ENCODE measurements around the gene WNT11.

Gene WNT11

DNA sequence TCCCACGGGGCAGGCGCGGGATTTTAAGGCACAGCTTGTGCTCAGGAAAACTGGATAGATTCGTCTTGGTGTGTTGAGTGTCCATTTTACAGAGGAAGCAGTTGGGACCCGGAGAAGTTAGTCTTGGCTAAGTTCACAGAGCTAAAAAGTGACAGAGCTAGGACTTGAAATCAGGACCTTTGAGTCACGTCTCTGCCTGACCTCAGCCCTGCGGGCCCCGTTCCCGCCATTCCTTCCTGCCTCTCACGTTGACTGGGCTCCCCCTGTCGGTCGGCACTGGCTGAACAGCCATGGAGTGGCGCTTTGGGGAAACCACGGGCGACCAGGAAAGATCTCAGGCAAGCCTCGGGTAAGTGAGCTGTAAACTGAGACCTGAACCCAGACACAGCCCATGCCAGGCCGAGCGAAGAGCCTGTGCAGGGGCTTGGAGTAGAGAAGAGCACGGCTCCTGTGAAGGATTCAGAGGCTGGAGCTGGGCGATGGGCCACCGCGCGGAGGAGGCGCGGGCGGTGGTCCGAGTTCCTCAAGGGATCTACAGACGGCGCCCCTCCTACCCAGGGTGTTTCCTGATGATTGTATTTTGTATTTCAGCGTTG lies 54.1 kb downstream of the WNT11 start:
- no peak for DNase-seq

DNA sequence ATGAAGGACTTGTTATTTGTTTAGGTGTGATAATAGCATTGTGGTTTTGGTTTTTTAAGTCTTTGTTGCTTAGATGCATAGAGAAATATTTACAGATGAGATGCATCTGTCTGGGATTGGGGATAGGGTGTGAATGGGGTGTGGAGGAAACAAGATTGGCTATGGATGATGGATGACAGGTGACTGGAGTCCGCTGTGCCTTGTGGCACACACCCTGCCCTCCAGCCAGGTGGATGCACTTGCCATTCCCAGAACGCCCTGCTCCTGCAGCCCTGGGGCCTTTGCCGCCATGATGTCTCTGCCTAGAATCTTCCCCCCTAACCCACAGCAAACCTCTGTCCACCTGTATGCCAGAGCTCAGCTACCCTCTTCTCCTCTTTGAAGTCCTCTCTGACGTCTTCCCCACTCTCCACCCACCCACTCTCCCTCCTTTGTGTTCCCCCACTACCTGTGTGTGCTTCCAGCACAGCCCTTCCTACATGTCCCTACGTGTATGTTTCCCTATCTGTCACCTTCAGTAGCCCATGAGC lies 54.7 kb downstream of the WNT11 start:
- DNase-seq = no peak

DNA sequence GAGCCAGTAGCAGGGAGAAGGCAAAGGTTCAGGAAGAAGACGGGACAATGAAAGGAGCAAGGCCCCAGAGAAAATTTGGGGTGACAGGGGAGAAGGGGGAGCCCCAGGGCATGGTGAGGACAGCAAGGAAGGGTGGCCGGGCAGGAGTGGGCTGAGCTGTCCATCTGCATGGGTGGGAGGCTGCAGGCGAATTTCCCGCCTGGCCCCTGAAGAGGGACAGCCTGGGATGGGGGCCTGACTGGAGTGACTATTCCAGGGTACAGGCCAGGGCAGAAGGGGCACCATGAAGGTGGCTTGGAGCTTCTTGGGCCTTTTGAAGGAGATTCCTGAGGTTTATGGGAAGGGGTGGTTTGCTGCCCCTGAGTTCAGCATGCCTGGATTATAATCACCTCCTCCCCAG lies 56.2 kb downstream of the WNT11 start:
- no peak for DNase-seq

DNA sequence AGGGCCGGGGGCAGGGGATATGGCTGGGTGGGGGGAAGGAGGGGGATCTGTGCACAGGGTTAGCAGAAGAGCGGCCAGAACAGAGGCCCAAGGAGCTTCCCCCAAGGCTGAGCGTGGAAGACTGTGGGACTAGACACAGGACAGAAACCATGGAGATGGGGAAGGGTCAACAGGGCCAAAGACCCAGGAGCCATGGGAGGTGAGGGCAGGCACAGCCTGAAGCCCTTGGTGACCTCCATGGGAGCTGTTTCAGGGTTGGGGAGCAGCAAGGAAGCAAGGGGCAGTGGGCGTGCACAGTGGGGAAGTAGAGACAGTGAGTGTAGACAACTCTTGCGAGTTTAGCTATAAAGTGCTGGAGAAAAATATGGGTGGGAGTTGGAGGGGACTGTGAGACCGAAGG lies 56.6 kb downstream of the WNT11 start:
- no peak for DNase-seq

DNA sequence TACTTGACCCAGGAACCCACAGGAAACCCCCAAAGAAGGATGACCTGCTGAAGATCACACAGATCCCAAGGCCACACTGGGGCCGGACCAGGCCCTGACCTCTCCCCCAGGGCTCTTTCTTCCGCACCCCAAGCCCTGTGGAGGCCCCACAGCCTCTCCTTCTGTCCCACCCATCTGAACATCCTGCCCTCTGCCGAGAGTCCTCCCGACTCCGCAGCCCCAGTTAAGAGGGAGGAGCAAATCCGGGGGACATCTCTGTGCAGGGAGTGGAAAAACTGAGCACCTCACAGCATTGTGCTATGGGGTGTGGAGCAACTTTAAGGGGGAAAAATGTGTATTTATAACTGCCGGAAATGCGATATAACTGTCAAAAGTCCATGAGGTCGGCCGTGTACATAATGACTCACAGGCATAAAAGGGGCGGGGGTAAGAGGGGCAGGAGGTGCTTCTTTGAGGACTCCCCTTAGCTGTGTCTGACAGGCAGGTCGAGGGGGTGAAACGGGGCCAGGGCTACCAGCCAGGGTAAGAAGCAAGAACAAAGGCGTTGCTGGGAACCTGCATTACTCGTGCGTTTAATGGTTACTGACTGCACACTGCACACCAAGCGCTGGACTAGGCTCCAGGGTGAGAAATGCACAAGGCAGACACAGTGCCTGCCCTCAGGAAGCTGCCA lies 57.2 kb downstream of the WNT11 start:
- DNase-seq = no peak

DNA sequence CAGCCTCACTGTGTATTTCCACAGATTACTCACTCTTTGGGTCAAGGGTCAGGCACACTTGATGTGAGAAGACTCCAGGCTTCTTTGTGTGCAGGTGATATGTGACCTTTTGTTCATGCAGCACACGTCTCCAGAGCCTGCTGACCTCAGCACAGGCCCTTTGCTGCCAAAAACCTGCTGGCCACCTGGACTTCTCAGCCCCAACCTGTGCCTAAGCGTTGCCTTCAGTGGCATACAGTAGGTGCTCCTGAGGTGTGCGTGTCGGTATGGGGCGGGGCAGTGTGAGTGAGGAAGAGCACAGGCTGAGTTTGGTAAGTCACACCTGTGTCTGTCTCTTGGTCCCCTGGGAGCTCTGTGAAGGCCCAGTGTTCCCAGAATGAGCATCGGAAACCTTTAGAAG lies 58.1 kb downstream of the WNT11 start:
- no peak for DNase-seq

DNA sequence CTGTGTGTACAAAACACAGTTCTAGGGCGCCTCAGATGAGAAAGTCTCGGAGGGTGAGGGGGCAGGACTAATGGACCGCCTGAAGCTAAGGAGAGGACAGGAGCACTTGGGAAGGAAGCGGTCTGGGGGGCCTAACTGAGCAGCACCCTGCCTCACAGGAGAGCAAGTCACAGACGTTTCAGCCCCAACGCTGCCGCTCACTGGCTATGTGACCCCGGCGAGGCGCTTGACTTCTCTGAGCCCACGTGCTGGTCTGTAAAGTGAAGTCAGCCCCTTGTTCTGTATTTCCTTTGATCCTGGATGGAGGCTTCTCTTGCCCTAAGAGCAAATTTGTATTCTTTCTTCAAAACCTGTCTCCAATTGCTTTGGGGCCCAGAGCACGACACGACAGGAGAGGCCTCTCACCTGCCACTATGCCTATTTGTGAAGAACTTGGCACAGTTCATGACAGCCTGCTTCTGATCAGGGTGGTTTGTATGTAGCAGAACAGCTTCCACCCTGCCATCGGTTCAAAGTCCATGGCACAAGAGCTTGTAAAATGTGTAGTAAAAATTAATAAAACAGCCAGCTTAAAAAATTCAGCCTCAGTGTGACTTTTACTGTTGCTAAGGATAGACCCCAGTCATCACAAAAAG lies 59.1 kb downstream of the WNT11 start:
- no peak for DNase-seq

DNA sequence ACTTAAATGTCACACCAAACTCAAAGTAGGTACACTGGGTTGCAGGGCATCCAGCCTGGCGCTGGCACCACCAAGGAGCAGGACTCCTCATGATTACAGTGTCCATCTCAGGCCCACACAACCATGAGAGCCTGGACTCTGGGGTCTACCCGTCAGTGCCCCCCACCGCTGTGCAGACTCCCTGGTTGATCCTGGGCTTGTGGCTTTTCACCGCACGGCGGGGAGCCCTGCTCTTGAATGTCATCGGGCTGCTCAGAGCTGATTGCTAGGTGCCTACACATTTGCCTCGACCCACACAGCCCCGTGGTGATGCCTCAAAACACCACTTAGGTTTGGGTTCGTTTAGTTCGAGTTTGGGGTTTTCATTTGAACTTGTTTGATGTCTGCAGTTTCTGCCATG lies 63.0 kb downstream of the WNT11 start:
- DNase-seq = no peak

DNA sequence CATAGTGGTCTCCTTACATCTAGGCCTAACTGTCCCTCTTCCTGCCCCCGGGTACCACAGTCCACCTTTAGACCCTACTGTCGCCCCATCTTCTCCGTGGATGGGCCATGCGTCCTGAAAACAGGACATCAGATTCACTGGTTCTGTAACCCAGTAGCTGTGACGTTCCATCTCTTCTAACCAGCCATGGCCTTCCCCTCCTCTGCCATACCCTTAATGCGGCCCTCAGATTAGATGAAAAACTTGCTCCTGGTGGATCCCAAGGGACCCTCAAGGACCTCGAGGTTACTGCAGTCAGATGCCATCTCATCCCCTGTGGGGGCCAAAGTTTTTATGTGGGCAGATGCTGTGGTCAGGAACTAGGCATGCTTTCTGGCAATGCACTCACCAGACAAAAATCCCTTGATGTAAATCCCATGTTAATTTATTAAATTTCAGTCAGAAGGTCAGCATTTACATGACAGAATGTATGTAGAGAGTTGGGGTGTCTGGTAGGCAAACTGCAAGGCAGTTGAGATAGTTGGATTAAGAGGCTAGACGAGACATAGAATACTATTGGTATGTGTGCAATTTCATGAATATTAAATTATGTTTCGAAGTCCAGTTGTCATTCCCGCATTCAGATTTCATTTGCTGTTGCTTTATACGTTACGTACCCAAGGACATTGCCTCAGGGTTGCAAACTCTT lies 64.3 kb downstream of the WNT11 start:
- DNase-seq = no peak

DNA sequence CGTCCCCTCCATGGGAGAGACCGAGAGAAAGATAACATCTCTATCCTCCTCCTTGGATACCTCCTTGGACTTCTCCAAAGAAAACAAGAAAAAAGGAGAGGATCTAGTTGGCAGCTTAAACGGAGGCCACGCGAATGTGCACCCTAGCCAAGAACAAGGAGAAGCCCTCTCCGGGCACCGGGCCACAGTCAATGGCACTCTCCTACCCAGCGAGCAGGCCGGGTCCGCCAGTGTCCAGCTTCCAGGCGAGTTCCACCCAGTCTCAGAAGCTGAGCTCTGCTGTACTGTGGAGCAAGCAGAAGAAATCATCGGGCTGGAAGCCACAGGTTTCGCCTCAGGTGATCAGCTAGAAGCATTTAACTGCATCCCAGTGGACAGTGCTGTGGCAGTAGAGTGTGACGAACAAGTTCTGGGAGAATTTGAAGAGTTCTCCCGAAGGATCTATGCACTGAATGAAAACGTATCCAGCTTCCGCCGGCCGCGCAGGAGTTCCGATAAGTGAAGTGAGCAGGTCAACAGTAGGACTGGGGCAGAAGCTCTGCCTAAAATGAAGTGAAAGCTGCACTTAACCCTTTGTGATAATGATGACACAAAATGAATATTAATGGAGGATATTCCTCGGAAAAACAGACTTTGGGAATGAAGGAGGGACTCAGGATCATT lies 65.3 kb downstream of the WNT11 start:
- no peak for DNase-seq

DNA sequence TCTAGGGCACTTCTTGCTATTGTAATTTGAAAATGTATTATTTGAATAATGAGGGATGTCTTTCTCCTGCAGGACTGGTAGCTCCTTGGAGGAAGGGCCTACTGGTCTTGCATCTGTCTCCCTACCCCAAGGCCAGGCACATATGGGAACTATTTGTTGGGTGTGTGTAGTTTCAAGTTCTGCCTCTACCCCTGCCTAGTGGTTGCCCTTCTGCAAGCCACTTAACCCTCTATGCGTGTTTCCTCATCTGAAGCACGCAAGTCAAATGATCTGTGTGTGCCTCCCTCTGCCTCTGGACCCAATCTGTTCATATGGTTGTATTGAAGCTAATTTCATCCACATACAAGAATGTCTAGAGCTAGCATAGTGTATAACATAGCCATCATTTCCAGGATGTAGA lies 67.0 kb downstream of the WNT11 start:
- no peak for DNase-seq
